ENCODE results near the gene SCART1. TPM values are rescaled to one million over a fixed set of nuclear protein-coding genes. Genes with fewer than 3 reads are reported as not detected.
"Not testable (repeated sequence)": the region's sequence is repeated elsewhere in the genome, so short reads cannot be mapped to it uniquely, and the experiment has no call there.

Gene SCART1
- total RNA-seq, 1 experiment from 2014 or later = 3.7 TPM

- H2AFZ ChIP-seq (ENCODE audit: low read depth, low read length, poor library complexity, severe bottlenecking) = no peak overlapping the region
- ChIA-PET RAD21 (ENCODE audit: low non-redundant PET in 1 of 2, low total read pairs in 2 of 2, uncharacterized antibody in 2 of 2, unreplicated experiment in 2 of 2) (no interaction called here), POLR2A (no interaction called here), CTCF (no interaction called here)
- intact Hi-C loops (cut with micrococcal nuclease) = no loop called here
- no peaks in the 10 kb centered on the region for H3K79me2 ChIP-seq (ENCODE audit: insufficient read depth, low read length)
- H3K4me3 ChIP-seq (replicated peaks in 1 of 2; ENCODE audit: low read depth in 1 of 2, low read length in 2 of 2) = no peak overlapping the region
- no peak overlapping the region for H3K4me2 ChIP-seq (ENCODE audit: low read length)
- TF ChIP-seq YY1 (IDR thresholded peaks at IDR 0.05; ENCODE audit: extremely low read depth, insufficient replicate concordance, low read depth, low read length) = no peak
- TF ChIP-seq CEBPB (IDR thresholded peaks at IDR 0.05; ENCODE audit: low read depth) = no peak
- no peak for TF ChIP-seq TCF7L2 (IDR thresholded peaks at IDR 0.05; ENCODE audit: borderline replicate concordance, extremely low read depth, insufficient read depth, insufficient read length)
- no peak for TF ChIP-seq SIN3A (IDR thresholded peaks at IDR 0.05; ENCODE audit: low read depth)
- TF ChIP-seq SP1 (IDR thresholded peaks at IDR 0.05; ENCODE audit: low read depth) = no peak
- TF ChIP-seq EZH2phosphoT487 (IDR thresholded peaks at IDR 0.05; ENCODE audit: borderline replicate concordance) = no peak
- no peak for TF ChIP-seq MAX (IDR thresholded peaks at IDR 0.05)
- TF ChIP-seq POLR2AphosphoS5 (IDR thresholded peaks at IDR 0.05; ENCODE audit: low read depth, low read length) = no peak
- TF ChIP-seq POLR2A (IDR thresholded peaks at IDR 0.05; ENCODE audit: borderline replicate concordance, extremely low read depth, insufficient read depth, insufficient read length) = no peak
- TF ChIP-seq ZNF274 (IDR thresholded peaks at IDR 0.05; ENCODE audit: low read depth, low read length) = no peak
- TF ChIP-seq EZH2 (IDR thresholded peaks at IDR 0.05) = no peak
- no peak for TF ChIP-seq SRF (IDR thresholded peaks at IDR 0.05; ENCODE audit: low read depth)
- TF ChIP-seq FOSL1 (IDR thresholded peaks at IDR 0.05; ENCODE audit: low read depth) = no peak
- no peak for TF ChIP-seq ATF3 (IDR thresholded peaks at IDR 0.05)
- TF ChIP-seq, protein P1, sequence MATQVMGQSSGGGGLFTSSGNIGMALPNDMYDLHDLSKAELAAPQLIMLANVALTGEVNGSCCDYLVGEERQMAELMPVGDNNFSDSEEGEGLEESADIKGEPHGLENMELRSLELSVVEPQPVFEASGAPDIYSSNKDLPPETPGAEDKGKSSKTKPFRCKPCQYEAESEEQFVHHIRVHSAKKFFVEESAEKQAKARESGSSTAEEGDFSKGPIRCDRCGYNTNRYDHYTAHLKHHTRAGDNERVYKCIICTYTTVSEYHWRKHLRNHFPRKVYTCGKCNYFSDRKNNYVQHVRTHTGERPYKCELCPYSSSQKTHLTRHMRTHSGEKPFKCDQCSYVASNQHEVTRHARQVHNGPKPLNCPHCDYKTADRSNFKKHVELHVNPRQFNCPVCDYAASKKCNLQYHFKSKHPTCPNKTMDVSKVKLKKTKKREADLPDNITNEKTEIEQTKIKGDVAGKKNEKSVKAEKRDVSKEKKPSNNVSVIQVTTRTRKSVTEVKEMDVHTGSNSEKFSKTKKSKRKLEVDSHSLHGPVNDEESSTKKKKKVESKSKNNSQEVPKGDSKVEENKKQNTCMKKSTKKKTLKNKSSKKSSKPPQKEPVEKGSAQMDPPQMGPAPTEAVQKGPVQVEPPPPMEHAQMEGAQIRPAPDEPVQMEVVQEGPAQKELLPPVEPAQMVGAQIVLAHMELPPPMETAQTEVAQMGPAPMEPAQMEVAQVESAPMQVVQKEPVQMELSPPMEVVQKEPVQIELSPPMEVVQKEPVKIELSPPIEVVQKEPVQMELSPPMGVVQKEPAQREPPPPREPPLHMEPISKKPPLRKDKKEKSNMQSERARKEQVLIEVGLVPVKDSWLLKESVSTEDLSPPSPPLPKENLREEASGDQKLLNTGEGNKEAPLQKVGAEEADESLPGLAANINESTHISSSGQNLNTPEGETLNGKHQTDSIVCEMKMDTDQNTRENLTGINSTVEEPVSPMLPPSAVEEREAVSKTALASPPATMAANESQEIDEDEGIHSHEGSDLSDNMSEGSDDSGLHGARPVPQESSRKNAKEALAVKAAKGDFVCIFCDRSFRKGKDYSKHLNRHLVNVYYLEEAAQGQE (IDR thresholded peaks at IDR 0.05; ENCODE audit: low read depth) = no peak
- TF ChIP-seq JUND (IDR thresholded peaks at IDR 0.05) = no peak
- H3K27ac ChIP-seq (ENCODE audit: low read depth, low read length) = no peak overlapping the region
- H3K4me1 ChIP-seq (ENCODE audit: control insufficient read depth in 1 of 2, insufficient read depth in 2 of 2, low read length in 2 of 2) = peaks cover 0 to 10% of the 10 kb centered on the region in 2 experiments; a peak in 1 of 4 replicates
- no peak for DNase-seq (ENCODE audit: low read depth, low spot score)
- no peaks in the 10 kb centered on the region for H3K36me3 ChIP-seq (ENCODE audit: control insufficient read depth in 1 of 2, insufficient read depth in 2 of 2, low read length in 2 of 2)
- H3K9me2 ChIP-seq (ENCODE audit: insufficient read depth) = no peaks in the 10 kb centered on the region
- no peak overlapping the region for H3K9ac ChIP-seq (ENCODE audit: low read length)
- BruUV-seq (replicated peaks) = no TSS peak
- H3K27me3 ChIP-seq (ENCODE audit: insufficient read depth, low read length) = no peaks in the 10 kb centered on the region
- no peaks in the 10 kb centered on the region for H4K20me1 ChIP-seq (ENCODE audit: insufficient read depth)
- no peaks in the 10 kb centered on the region for H3K9me3 ChIP-seq (ENCODE audit: control insufficient read depth in 1 of 2, insufficient read depth in 1 of 2, low read depth in 1 of 2, low read length in 2 of 2)
- no peak for ATAC-seq
These were observed 62.3 kb downstream of the SCART1 start for GRCh38 chr10:133516057-133516456.

GRCh38 chr10:133518517-133518916 lies 64.8 kb downstream of the SCART1 start:
- intact Hi-C loops (cut with micrococcal nuclease); DNase-seq (ENCODE audit: low read depth, low spot score); CTCF ChIA-PET: not testable (repeated sequence)

More at GRCh38 chr10:133518517-133518916, 64.8 kb downstream of the SCART1 start:
- peaks cover 2 to 20% of the 10 kb centered on the region in 2 experiments; a peak in 2 of 4 replicates for H3K4me1 ChIP-seq (ENCODE audit: control insufficient read depth in 1 of 2, insufficient read depth in 2 of 2, low read length in 2 of 2)
- RAD21 ChIA-PET (ENCODE audit: low non-redundant PET in 1 of 2, low total read pairs in 2 of 2, uncharacterized antibody in 2 of 2, unreplicated experiment in 2 of 2); H3K9me2 ChIP-seq (ENCODE audit: insufficient read depth); H3K36me3 ChIP-seq (ENCODE audit: control insufficient read depth in 1 of 2, insufficient read depth in 2 of 2, low read length in 2 of 2); H3K27ac ChIP-seq (ENCODE audit: low read depth, low read length); H3K4me2 ChIP-seq (ENCODE audit: low read length); H3K9ac ChIP-seq (ENCODE audit: low read length); H4K20me1 ChIP-seq (ENCODE audit: insufficient read depth); H2AFZ ChIP-seq (ENCODE audit: low read depth, low read length, poor library complexity, severe bottlenecking); ATAC-seq; BruUV-seq (replicated peaks); H3K4me3 ChIP-seq (replicated peaks in 1 of 2; ENCODE audit: low read depth in 1 of 2, low read length in 2 of 2); H3K9me3 ChIP-seq (ENCODE audit: control insufficient read depth in 1 of 2, insufficient read depth in 1 of 2, low read depth in 1 of 2, low read length in 2 of 2); H3K27me3 ChIP-seq (ENCODE audit: insufficient read depth, low read length); POLR2A ChIA-PET; H3K79me2 ChIP-seq (ENCODE audit: insufficient read depth, low read length): not testable (repeated sequence)

Measured in HCT116 (cell line).